Lower leg skin (tissue), 3 donors: ENCODE results near the gene PEX14.

Source experiments
- POLR2A ChIP-seq, 2 donors: fragments of 450-650 bp; IDR thresholded peaks; one replicate each; pipeline ENCODE4 v1.6.1; 2016 to 2017; ENCODE audit warnings: antibody characterized with exemption in 2 of 2, mild to moderate bottlenecking in 1 of 2, moderate library complexity in 1 of 2
- TF ChIP-seq, protein P1 (sequence below), 3 donors: fragments of 450-650 bp; IDR thresholded peaks; one replicate each; pipeline ENCODE4 v1.5.1; 2016; ENCODE audit warnings: antibody characterized with exemption in 3 of 3, mild to moderate bottlenecking in 3 of 3, moderate library complexity in 2 of 3

- TF ChIP-seq, protein P1, sequence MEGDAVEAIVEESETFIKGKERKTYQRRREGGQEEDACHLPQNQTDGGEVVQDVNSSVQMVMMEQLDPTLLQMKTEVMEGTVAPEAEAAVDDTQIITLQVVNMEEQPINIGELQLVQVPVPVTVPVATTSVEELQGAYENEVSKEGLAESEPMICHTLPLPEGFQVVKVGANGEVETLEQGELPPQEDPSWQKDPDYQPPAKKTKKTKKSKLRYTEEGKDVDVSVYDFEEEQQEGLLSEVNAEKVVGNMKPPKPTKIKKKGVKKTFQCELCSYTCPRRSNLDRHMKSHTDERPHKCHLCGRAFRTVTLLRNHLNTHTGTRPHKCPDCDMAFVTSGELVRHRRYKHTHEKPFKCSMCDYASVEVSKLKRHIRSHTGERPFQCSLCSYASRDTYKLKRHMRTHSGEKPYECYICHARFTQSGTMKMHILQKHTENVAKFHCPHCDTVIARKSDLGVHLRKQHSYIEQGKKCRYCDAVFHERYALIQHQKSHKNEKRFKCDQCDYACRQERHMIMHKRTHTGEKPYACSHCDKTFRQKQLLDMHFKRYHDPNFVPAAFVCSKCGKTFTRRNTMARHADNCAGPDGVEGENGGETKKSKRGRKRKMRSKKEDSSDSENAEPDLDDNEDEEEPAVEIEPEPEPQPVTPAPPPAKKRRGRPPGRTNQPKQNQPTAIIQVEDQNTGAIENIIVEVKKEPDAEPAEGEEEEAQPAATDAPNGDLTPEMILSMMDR (IDR thresholded peaks at IDR 0.05): no peak
- no peak for TF ChIP-seq POLR2A (IDR thresholded peaks at IDR 0.05)
These were observed 36.0 kb upstream of the PEX14 start for GRCh38 chr1:10438677-10439163.
